GM21526 (cell line): ENCODE data around the gene RAMP3.

ENCODE experiments used
- ATAC-seq: cut with Tn5 transposase; IDR thresholded peaks from one replicate; pipeline ENCODE4 v1.9.1; 2021; ENCODE audit warnings: moderate library complexity; ENCODE audit not compliant: unreplicated experiment, low FRiP score

RAMP3 gene

DNA sequence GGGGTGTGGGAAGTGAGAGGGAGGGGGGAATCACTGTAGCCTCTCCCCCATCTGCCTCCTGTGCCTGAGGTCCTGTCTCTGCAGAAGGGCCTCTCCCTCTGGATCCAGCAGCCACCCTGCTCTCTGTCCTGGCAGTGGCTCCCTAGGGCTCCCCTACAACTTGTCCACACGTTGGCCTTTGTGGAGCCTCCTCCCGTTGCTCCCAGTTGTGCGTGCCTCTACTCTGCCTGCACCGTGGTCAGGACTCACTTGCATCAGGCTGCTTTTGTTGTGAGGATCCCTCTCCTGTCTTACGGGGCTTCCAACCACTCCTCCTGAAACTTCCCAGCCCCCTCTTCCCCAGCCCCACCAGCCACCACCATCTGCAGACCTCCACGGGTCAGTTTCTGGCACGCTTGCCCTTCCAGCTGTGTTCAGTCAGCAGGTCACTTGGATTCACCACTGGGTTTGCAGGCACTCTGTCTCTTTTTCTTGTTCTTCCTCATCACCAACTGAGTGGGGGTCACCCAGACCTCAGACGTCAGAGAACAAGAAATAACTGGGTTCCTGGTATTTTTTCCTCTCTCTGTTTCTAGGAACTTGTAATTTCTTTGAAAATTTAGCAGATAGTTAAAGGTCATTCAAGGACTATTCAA, 62.3 kb downstream of the RAMP3 start:
- ATAC-seq, result no peak

DNA sequence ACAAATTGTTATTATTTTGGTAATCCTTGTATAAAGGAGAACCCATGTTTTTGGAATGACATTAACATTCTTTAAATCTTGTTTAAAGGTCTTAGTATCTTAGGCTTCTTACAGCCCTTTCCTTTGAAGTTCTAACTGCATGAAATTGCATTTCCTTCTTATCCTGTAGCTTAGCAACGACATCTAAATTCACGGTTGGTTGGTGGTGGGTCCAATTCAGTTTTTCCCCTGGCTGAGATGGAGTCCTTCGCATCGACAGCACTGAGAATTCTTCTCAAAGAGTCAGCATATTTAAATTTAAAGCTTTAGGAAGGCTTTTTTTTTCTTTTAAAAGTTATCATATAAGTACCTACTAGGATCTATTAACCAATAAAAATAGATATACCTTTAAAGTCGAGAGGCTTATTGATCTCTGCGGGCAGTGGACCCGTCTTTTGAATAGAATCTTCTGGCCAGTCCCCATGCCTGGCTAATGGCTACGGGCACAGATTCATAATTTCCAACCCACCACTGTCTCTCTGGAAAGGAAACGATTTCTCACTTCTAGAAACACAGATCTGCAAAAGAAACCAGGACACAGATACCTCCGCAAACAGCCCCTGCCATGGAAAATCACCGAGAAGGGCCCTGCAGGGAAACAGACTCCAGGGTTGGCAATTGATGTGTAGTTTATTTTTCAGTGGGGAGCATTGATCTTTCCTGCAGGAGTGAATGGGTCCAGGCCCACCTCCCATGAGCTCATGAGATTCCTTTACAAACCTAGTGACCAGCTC, 63.4 kb downstream of the RAMP3 start:
- ATAC-seq, result no peak

DNA sequence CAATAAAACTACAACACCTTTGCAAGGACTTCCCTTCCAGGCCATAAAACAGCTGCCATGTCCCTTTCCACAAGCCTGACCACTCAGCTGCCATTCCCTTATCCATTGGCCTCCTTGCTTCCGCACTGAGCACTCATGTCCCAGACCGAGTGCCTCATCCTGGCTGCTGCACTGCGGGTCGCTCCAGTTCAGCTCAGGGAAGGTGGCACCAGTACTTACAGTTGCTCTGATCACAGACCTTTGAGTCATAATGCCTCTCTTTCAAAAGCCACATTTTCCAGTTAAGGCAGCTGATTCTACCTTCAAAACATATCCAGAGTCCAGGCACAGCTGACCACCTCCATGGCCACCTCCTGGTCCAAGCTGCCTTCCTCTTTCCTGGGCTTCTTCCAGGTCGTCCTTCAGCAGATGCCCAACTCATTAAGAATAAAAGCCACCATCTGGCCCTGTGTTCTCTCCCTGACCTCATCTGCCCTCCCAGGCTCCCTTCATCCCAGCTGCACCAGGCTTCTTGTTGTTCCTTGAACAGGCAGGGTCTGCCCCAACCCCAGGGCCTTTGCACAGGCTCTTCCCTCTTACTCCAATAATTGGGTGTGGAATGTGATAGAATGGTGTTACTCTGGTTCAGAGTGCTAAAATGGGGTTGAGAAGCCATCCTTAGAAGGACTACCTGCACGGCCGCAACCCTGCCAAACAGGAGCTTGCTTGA, 64.5 kb downstream of the RAMP3 start:
- no peak for ATAC-seq

DNA sequence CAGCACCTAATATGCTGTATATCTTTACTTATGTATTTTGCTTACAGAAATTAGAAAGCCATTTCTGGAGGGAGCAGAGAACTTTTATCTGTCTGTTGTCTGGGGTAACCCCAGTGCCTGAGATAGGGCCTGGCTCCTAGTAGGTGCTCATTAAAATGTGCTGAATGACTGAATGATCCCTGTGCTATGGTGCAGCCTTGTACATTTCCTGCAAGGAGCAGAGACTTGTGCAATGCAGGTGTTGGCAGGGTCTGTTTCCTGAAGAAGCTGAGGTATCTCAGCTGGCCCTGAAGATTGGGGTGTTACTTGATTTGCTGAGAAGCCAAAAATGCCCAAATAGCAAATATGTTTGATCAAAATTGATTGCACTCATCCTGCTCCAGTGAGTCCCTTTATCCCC, 65.5 kb downstream of the RAMP3 start:
- no peak for ATAC-seq

DNA sequence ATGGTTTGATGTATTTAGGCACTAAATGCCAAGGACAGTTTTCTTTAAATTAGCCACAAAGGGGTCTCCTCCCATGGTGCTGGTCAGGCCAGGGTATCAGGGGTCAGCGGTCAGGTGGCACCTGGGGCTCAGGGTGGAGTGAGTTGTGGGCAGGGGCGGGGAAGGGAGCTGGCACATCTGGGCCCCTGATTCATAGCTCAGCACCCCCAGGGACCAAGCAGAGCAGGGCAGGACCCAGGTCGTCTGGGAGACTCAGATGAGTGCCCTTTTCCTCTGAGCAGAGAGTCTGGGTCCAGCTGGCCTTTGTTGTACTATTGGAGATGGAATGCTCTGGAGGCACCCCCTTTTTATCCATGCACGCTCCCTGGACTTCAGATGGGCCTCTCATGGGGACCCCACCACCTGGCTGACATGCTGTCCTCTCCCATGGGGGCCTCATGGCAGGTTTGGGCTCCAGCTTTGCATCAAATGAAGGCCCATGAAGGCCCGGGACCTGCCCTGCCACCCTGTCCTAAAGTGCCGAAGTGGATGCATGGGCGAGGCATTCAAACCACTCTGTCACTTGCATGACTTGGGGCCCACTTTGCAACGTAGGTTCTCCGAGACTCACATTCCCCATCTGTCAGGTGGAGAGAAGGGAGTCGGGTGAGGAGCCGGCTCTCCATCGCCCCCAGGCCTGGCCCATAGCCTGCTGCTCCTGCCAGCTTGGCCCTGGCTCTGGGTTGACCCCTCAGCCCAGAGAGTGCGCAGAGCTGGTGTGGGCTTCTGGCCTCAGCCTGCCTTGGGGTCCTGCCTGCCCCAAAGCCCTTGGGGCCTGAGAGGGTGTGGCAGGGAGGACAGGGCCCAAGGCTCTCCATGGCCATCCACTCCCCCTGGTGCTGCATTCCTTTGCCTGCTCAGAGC, 66.4 kb downstream of the RAMP3 start:
- ATAC-seq, result no peak

DNA sequence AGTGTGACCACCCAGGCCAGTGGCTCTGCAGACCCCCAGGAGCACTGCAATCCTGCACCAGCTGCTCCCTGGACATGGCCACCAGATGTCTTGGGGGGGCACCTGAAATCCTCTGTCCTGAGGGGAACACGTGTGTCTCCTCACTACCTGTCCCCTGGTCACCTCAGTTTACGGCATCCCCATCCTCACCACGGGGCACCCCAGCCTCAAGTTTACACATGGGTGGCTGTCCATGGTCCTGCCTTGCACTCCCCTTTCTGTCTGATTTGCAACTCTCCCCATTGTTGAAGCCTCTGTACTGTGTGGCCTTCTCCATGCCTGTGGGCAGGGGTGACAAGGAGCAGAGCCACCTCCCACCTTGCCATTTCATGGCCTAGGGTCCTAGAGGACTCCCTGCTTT, 67.2 kb downstream of the RAMP3 start:
- no peak for ATAC-seq

DNA sequence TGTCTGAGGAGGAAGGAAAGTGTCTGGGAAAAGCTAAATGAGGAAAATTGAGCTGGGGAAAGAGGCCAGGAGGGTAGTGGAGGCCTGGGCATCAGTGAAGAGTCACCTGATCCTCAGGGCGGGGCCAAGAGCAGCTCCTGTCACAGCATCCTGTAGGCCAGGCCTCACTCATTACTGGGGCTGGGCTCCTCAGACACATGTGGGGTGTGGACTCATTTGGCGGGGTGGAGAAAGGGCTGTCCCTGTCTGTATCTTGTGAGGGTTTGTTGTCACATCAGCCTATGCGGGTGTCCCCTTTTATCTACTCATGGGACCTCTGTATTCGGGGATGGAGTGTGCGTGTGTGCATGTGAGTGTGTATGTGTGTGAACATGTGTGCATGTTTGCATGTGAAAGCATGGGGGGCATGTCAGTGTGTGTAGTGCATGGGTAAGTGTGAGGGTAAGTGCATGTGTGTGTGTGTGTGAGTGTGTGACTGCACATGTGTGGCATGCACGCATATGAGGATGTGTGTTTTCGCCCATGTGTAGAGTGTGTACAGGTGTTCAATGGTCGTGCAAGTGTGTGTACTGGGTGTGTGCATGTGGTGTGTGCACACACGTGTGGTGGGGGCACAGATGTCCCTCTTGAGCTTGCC, 67.8 kb downstream of the RAMP3 start:
- no peak for ATAC-seq

DNA sequence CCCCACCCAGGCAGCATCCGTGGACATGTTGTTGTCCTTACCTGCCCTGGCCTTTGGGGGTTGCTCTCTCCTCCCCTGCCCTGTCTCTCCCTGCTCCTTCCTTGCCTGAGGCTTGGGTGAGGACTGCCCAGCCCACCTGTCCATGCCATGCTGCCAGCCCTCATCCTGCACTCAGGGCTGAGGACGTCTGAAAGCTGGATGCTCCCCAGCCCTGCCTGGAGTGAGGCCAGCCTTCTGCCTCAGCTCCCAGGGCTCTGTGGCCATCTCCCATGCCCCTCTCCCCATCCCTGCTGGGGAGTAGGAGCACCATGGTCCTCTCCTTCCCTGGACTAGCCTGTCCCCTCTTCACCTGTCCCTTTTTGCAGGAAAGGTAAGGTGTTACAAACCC, 68.4 kb downstream of the RAMP3 start:
- no peak for ATAC-seq

DNA sequence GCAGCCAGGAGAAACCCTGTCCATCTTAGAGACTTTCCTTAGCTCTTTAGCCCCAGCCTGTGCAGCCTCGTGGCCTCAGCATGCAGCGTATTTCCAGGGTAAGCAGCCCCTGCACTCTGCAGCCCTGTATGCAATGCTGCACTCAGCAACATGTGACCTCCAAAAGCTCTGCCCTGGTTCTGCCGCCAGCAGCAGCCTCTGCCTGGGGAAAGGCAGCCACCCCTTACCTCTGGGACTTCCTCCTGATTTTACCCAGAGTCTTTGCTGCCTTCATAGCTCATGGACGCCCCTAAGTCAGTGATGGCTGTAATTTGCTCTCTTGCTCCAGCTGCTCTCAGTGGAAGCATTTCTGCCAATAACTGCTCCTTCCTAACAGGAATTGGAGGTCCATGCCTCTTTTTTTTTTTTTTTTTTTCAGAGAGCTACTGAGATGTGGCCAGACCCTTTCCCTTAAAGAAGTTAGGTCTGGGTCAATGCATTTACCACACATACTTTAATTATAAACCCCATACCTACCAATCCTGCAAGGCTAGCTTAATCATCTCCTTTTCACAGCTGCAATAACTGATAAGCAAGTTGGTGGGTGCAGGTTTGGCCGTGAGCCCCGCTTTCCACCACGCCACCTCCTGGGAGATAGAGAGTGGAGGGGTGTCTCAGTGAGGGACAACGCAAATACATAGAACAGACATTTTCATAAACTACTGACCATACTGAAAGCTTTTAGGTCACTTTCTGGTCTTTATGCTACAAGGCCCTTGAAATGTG, 71.7 kb downstream of the RAMP3 start:
- ATAC-seq, result no peak

DNA sequence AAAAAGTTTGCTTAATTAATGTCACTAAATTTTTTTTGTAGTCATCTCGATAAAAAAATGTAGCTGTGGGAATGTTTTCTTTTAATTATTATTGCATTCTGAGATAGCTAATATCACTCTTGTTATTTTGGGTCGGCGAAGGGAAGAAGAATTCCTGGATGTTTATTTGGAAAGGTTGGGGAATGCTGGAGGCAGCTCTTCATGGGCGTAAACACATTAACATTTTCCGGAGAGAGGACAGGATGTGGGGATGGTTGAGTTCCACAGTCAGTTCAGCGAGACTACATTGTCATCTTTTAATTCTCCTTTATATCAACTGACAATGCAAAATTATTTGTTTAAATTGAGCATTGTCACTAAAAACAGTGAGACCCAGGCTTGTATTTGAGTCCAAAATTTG, 72.5 kb downstream of the RAMP3 start:
- ATAC-seq, result no peak

DNA sequence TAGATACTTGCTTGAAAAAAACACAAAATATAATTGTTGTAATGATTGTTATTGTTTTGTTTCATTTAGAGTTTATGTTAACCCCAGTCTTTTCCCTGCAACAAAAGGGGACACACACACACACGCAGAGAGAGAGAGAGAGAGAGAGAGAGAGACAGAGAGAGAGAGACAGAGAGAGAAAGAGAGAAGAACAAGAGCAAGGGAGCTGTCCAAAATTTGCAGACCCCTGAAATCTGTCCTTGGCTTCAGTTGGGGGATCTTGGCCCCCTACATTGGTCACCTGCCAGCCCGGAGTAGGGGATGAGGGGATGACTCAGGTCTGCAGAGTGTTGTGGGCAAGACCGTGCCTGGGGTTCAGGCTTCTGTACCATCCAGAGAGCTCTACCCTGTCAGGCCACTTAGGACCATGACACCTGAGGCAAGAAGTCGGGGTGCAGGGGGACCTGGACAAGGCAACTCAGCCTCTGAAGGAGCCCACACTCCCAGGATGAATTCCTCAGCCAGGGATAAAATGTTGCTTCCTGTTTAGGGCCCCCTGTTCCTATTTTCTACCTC, 73.1 kb downstream of the RAMP3 start:
- no peak for ATAC-seq

DNA sequence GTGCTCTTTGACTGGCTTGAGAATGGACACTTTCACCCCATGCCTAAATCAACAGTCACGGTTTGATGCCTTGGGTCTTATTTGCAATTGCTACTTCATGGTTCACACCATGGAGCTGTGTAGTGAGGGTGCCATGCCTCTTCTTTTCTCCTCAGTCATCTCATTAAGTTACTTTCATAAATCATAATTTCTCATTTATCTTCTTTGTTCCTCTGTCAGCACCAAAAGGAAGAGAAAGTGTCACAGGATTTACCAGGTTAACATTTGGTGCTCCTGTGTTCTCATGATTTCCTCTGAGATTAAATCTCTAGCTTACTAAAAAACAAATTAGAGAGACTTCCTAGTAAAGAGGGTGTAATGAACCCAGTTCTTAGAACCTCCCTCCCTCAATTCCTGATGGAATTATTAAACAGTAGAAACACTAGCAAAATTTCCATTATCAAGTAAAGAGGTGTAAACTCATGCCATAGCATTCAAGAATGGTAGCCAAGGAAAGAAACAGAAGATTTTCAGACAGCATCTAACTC, 75.7 kb downstream of the RAMP3 start:
- no peak for ATAC-seq
